Loucy (cell line): Measurements from ENCODE around the gene KCNJ11.

Source experiments
- H2AFZ ChIP-seq: fragments of 200-600 bp; sonication (generic); 2 replicates; pipeline ENCODE4 v1.6.0; 2016; ENCODE audit warnings: antibody characterized with exemption, mild to moderate bottlenecking, low read length, moderate library complexity
- H3F3A ChIP-seq: fragments of 200-600 bp; 2 replicates; pipeline ENCODE4 v1.6.0; 2016; ENCODE audit warnings: antibody characterized with exemption, low read depth, mild to moderate bottlenecking
- H3K27me3 ChIP-seq: fragments of 200-600 bp; sonication (generic); 2 replicates; pipeline ENCODE4 v1.6.1; 2014; ENCODE audit warnings: low read length, mild to moderate bottlenecking; ENCODE audit not compliant: insufficient read depth, poor library complexity, severe bottlenecking
- H3K36me3 ChIP-seq: fragments of 200-600 bp; sonication (generic); 2 replicates; pipeline ENCODE4 v1.6.1; 2016; ENCODE audit warnings: low read length; ENCODE audit not compliant: insufficient read depth
- H3K4me1 ChIP-seq: fragments of 200-600 bp; sonication (generic); 2 replicates; pipeline ENCODE4 v1.5.1; 2014; ENCODE audit warnings: low read length, mild to moderate bottlenecking; ENCODE audit not compliant: insufficient read depth, poor library complexity, severe bottlenecking
- H3K4me2 ChIP-seq: fragments of 200-600 bp; sonication (generic); 2 replicates; pipeline ENCODE4 v1.6.0; 2014; ENCODE audit warnings: antibody characterized with exemption, low read length, low read depth, mild to moderate bottlenecking; ENCODE audit not compliant: poor library complexity, severe bottlenecking
- H3K4me3 ChIP-seq: fragments of 200-600 bp; sonication (generic); 2 replicates; pipeline ENCODE4 v1.5.1; 2014; ENCODE audit warnings: low read length, mild to moderate bottlenecking, mixed read lengths; ENCODE audit not compliant: poor library complexity, severe bottlenecking
- H3K79me2 ChIP-seq: fragments of 200-600 bp; sonication (generic); 2 replicates; pipeline ENCODE4 v1.6.1; 2014; ENCODE audit warnings: low read length; ENCODE audit not compliant: insufficient read depth
- H3K9ac ChIP-seq: fragments of 200-600 bp; sonication (generic); 2 replicates; pipeline ENCODE4 v1.6.0; 2014; ENCODE audit warnings: mild to moderate bottlenecking, low read depth, low read length, moderate library complexity; ENCODE audit not compliant: poor library complexity, severe bottlenecking
- H3K9me2 ChIP-seq: fragments of 200-600 bp; sonication (generic); replicated peaks from 2 replicates; pipeline ENCODE4 v1.6.1; 2016; ENCODE audit warnings: low read depth, low read length, mixed read lengths
- H3K9me3 ChIP-seq: fragments of 200-600 bp; sonication (generic); 2 replicates; pipeline ENCODE4 v1.6.1; 2014; ENCODE audit warnings: mild to moderate bottlenecking, antibody characterized with exemption, low read length, low read depth; ENCODE audit not compliant: insufficient read depth
- H4K20me1 ChIP-seq: fragments of 200-600 bp; sonication (generic); 2 replicates; pipeline ENCODE4 v1.6.0; 2014; ENCODE audit warnings: antibody characterized with exemption, low read length, mild to moderate bottlenecking; ENCODE audit not compliant: insufficient read depth, poor library complexity, severe bottlenecking
- CTCF ChIP-seq: fragments of 200-600 bp; sonication (generic); conservative IDR thresholded peaks from 2 replicates; pipeline ENCODE4 v1.5.1; 2014; ENCODE audit warnings: mild to moderate bottlenecking, antibody characterized with exemption, low read length
- EZH2phosphoT487 ChIP-seq: fragments of 200-600 bp; IDR thresholded peaks from 2 replicates; pipeline ENCODE4 v1.6.1; 2018; ENCODE audit warnings: antibody characterized with exemption, mild to moderate bottlenecking, moderate library complexity, borderline replicate concordance

KCNJ11 gene

GRCh38 chr11:17381156-17381555 lies 7.3 kb downstream of the KCNJ11 start:
- H2AFZ ChIP-seq = no peak overlapping the region
- no peaks in the 10 kb centered on the region for H3F3A ChIP-seq
- no peak overlapping the region for H3K9ac ChIP-seq
- H3K9me3 ChIP-seq = no peaks in the 10 kb centered on the region
- no peak overlapping the region for H3K4me3 ChIP-seq
- no peaks in the 10 kb centered on the region for H3K36me3 ChIP-seq
- no peaks in the 10 kb centered on the region for H3K9me2 ChIP-seq
- H3K27me3 ChIP-seq = no peaks in the 10 kb centered on the region
- no peak overlapping the region for H3K4me2 ChIP-seq
- TF ChIP-seq CTCF = no peak
- H3K4me1 ChIP-seq = no peaks in the 10 kb centered on the region
- no peaks in the 10 kb centered on the region for H3K79me2 ChIP-seq
- no peaks in the 10 kb centered on the region for H4K20me1 ChIP-seq

DNA sequence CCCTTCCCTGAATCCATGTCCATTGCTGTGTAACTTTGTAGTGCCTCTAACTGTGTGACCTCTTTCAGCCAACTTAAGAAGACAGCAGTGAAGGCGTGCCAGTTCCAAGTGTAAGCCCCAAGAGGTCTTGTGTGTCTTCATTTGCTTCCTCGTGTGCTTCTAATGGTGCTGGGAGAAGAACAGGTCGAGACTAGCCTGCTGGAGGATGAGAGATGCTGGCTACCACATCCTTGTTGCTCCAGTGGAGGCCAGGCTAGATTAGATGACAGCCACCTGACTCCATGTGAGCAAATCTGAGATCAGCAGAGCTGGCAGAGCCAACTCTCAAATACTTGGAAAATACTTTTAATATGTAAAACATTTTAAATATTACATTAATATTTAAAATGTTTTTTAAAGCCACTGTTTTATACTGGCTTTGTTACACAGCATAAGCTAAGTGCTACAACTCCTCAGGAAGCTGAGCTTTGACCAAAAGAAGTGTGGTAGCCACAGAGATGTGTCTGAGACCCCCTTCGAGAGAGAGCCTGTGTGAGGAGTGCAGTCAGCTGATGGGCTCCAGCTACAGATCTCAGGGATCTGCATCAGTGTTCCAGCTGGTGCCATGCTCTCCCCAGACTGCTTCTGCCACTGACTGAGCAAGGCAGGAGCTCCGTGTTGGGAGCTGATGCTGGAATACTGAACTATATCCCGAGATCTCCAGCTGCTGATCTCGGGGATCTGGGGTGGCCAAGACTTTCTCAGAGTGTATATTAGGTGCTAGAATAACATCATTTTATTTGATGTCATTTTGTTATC lies 8.9 kb downstream of the KCNJ11 start:
- Histone ChIP-seq H3K4me3 (no peak overlapping the region), H4K20me1 (no peaks in the 10 kb centered on the region), H3K9ac (no peak overlapping the region), H3K4me1 (no peaks in the 10 kb centered on the region), H3K4me2 (no peak overlapping the region), H3K9me2 (no peaks in the 10 kb centered on the region), H3K9me3 (no peaks in the 10 kb centered on the region), H2AFZ (no peak overlapping the region), H3K27me3 (no peaks in the 10 kb centered on the region), H3F3A (no peaks in the 10 kb centered on the region), H3K36me3 (no peaks in the 10 kb centered on the region), H3K79me2 (no peaks in the 10 kb centered on the region)
- TF ChIP-seq EZH2phosphoT487 (no peak), CTCF (no peak)

DNA sequence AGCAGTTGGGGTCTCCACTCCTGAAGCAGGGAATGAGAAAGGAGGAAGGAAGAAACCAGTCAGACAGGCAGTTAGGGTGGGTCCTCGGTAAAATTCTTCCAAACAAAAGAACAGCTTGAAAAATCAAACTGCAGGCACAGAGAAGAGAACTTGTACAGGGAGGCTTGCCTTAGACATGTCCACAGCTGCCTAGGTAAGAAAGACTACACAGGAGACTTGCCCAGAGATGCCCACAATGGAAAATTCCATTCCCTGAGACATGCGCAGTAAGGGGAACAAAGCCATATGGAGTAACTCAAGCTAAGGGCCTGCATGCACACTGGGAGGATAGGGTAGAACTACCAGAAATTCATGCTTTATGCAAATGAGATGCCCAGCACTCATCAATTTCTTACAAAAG lies 9.8 kb downstream of the KCNJ11 start:
- H3F3A ChIP-seq = no peaks in the 10 kb centered on the region
- H3K9ac ChIP-seq = no peak overlapping the region
- no peaks in the 10 kb centered on the region for H3K4me1 ChIP-seq
- H3K36me3 ChIP-seq = no peaks in the 10 kb centered on the region
- H2AFZ ChIP-seq = no peak overlapping the region
- no peak overlapping the region for H3K4me3 ChIP-seq
- H3K9me3 ChIP-seq = no peaks in the 10 kb centered on the region
- no peaks in the 10 kb centered on the region for H3K79me2 ChIP-seq
- no peaks in the 10 kb centered on the region for H3K9me2 ChIP-seq
- no peaks in the 10 kb centered on the region for H4K20me1 ChIP-seq
- H3K4me2 ChIP-seq = no peak overlapping the region
- no peak for TF ChIP-seq CTCF
- TF ChIP-seq EZH2phosphoT487 = no peak
- no peaks in the 10 kb centered on the region for H3K27me3 ChIP-seq
